ENCODE results near the gene ZMYND11.
A peak's percentile ranks its signal among the peaks of the same experiment; 100 is the strongest.

Gene ZMYND11

DNA sequence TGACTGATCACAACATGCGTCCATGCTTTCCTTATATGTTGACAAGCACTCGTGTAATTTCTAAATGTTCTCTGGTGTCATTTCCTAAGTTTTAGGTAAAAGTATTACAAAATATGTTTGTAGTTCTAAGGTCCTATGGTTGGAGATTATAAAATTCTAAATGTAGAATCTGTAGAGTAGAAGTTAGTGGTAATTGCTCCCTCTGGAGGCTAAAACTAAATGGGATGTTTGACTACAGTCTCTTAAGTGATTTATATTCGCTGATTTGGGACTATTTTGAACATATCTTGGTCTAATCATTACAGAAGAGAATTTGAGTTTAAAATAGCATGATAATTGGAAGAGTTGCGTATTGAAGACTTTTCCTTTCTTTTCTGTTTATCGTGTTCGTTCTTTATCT, 74.1 kb downstream of the ZMYND11 start:
- no peak overlapping the region for H3K4me3 ChIP-seq (ENCODE audit: low read depth, low read length)
- DNase-seq (ENCODE audit: low read depth), result no peak
- TF ChIP-seq, protein P1, sequence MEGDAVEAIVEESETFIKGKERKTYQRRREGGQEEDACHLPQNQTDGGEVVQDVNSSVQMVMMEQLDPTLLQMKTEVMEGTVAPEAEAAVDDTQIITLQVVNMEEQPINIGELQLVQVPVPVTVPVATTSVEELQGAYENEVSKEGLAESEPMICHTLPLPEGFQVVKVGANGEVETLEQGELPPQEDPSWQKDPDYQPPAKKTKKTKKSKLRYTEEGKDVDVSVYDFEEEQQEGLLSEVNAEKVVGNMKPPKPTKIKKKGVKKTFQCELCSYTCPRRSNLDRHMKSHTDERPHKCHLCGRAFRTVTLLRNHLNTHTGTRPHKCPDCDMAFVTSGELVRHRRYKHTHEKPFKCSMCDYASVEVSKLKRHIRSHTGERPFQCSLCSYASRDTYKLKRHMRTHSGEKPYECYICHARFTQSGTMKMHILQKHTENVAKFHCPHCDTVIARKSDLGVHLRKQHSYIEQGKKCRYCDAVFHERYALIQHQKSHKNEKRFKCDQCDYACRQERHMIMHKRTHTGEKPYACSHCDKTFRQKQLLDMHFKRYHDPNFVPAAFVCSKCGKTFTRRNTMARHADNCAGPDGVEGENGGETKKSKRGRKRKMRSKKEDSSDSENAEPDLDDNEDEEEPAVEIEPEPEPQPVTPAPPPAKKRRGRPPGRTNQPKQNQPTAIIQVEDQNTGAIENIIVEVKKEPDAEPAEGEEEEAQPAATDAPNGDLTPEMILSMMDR (IDR thresholded peaks at IDR 0.05; ENCODE audit: control insufficient read depth, extremely low read depth, insufficient read depth), result peak; percentile 24; the same call in 1 of the 2 replicates

DNA sequence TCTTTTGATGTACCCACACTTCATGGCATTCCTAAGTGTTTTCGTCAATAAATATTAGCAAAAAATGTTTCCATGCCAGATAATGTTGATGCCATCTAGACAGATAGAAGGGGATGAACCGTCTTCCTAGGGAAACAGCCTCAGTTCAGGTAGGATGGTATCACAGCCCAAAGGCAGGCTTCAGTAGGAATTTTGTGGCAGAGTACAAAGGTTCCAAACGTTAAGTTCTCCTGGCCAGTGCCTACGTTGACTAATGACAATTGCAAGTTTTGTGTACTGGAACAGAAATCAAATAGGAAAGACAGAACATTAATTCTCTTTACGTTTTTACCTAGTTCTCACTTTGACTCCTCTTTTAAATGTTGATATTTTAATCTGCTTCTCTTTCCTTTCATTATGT, 75.0 kb downstream of the ZMYND11 start:
- H3K4me3 ChIP-seq (ENCODE audit: low read depth, low read length), result no peak overlapping the region
- DNase-seq (ENCODE audit: low read depth), result no peak
- TF ChIP-seq, protein P1 (IDR thresholded peaks at IDR 0.05; ENCODE audit: control insufficient read depth, extremely low read depth, insufficient read depth), result no peak

DNA sequence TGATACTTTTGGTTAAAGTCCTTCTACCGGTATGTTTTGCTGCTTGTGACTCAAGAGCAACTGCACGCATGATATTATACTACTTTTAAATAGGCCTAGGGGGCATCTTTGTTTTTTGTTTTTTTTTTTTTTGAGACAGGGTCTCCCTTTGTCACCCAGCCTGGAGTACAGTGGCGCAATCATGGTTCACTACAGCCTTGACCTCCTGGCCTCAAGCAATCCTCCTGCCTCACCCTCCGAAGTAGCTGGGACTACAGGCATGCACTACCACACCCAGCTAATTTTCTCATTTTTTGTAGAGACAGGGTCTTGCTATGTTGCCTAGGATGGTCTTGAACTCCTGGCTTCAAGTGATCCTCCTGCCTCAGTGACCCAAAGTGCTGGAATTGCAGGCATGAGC, 80.2 kb downstream of the ZMYND11 start:
- H3K4me3 ChIP-seq (ENCODE audit: low read depth, low read length), result no peak overlapping the region
- TF ChIP-seq, protein P1 (IDR thresholded peaks at IDR 0.05; ENCODE audit: control insufficient read depth, extremely low read depth, insufficient read depth), result no peak
- no peak for DNase-seq (ENCODE audit: low read depth)

DNA sequence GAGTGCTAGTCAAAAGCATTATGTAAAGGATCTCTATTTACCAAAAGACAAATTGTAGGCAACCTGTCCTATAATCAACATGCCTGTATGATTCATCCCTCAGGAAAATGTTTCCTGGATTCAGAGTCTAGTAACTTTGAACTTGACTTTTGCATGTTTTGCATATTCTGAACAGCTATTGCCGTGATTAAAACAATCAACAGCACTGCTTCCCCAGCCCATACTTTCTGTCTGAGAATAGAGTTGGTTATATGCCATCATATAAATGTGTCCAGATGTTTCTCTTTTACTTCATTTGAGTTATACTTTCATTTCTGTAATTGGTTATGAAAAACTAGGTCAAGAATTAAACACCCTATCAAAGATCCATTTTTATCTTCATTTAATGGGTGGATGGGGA, 83.5 kb downstream of the ZMYND11 start:
- DNase-seq (ENCODE audit: low read depth), result no peak
- TF ChIP-seq, protein P1 (IDR thresholded peaks at IDR 0.05; ENCODE audit: control insufficient read depth, extremely low read depth, insufficient read depth), result no peak
- no peak overlapping the region for H3K4me3 ChIP-seq (ENCODE audit: low read depth, low read length)

DNA sequence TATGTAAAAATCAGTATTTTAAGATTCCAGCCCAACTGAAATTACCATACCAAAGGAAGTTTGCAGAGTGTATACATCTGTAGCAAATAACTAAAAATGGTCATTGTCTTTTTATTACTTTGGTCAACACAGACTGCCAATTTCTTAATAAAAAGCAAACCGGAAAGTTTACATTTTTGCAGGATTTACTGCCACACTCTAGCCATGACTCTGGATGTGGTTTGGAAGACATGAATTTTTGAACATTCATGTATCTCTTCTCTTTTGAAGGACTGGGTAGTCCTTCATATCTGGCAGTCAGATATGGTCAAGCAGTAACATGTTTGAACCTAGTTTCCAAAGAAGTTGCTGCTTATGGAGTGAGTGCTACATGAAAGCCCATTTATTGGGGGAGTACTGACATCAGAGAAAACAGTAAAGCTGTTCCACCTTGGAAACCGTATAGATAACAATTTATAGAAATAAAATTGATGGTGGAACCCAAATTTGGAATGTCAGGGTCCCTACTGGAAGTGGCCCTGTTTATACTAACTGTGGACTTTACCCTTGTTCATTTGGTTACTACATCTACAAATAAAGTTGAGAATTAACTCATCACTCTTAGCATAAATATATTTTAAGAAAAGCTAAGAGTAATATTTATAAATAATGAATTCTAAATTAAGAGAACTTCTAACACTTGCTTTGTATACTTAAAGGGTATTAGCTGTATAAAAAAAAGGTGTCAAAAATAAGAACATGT, 84.6 kb downstream of the ZMYND11 start:
- no peak for DNase-seq (ENCODE audit: low read depth)
- TF ChIP-seq, protein P1 (IDR thresholded peaks at IDR 0.05; ENCODE audit: control insufficient read depth, extremely low read depth, insufficient read depth), result no peak
- no peak overlapping the region for H3K4me3 ChIP-seq (ENCODE audit: low read depth, low read length)

DNA sequence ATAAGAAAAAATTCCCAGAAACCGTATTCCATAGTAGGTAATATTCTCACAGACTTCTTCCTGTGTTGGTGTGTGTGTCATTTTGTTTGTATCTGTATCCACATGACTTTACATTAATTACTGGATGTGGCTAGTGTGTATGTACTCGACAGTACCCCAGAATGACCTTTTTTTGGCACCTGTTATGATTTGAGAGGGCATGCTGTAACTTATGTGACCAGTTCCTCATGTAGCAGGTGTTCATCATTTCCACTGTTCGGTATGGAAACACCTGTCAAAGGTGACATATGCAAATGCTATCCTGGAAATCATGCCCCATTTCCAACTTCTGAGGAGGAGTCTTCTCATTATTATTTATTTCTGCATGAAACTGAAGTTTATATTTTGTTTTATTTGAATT, 89.3 kb downstream of the ZMYND11 start:
- TF ChIP-seq, protein P1 (IDR thresholded peaks at IDR 0.05; ENCODE audit: control insufficient read depth, extremely low read depth, insufficient read depth), result no peak
- no peak for DNase-seq (ENCODE audit: low read depth)

DNA sequence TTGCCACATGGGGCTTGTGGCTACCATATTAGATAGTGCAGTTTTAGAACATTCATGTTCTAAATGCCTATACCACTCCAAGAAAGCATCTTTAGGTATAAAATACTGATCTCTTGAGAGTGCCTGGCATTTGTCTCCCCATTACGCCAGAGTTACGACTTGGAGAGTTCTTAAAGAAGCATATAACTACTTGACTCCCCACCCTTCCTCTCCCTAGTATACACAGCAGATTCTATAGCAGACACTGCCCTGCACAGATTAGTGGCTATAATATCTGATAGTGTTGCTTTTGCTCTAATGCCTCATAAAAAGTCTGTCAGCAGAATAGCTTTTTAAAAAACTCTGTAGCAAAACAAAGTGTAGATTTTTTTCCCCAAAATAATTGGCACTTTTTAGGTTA, 90.8 kb downstream of the ZMYND11 start:
- TF ChIP-seq, protein P1 (IDR thresholded peaks at IDR 0.05; ENCODE audit: control insufficient read depth, extremely low read depth, insufficient read depth), result no peak
- H3K4me3 ChIP-seq (ENCODE audit: low read depth, low read length), result no peak overlapping the region
- DNase-seq (ENCODE audit: low read depth), result no peak

More for the DNA sequence above, 89.3 kb downstream of the ZMYND11 start:
- no peak overlapping the region for H3K4me3 ChIP-seq (ENCODE audit: low read depth, low read length)
